GM19438 (cell line): ENCODE data around the gene SOX2.

ENCODE experiments used
- ATAC-seq: cut with Tn5 transposase; IDR thresholded peaks from one replicate; pipeline ENCODE4 v1.9.1; 2021; ENCODE audit warnings: low read depth; ENCODE audit not compliant: unreplicated experiment

The SOX2 gene

GRCh38 chr3:181722156-181722555 is 10.4 kb downstream of the SOX2 start:
- no peak for ATAC-seq

- no peak for ATAC-seq
Measured at GRCh38 chr3:181722766-181723425, 11.2 kb downstream of the SOX2 start.

- ATAC-seq: no peak
Measured at GRCh38 chr3:181723625-181724191, 12.0 kb downstream of the SOX2 start.

- ATAC-seq: no peak
Measured at GRCh38 chr3:181724192-181724965, 12.7 kb downstream of the SOX2 start.

GRCh38 chr3:181725131-181725731 is 13.5 kb downstream of the SOX2 start:
- no peak for ATAC-seq

DNA sequence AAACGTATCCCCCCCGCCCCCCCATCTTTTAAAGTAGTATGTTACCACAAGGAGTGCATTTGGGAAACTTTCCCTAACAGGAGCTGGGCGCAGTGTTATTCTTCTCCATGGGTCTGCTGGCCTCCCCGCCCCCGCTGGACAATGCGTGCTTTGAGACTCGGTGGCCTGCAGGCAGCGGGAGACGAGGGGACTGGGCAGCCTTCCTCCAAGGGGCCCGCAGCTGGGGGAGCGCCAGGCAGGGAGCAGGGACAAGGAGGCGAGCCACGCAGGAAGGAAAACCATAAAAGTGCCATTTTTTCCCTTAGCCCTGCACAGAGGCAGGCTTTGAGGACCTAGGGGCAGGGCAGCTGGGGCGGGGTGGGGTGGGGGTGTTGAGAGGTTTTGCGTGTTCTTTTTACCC is 14.1 kb downstream of the SOX2 start:
- ATAC-seq: no peak

- no peak for ATAC-seq
Measured at GRCh38 chr3:181726351-181727330, 14.9 kb downstream of the SOX2 start.

DNA sequence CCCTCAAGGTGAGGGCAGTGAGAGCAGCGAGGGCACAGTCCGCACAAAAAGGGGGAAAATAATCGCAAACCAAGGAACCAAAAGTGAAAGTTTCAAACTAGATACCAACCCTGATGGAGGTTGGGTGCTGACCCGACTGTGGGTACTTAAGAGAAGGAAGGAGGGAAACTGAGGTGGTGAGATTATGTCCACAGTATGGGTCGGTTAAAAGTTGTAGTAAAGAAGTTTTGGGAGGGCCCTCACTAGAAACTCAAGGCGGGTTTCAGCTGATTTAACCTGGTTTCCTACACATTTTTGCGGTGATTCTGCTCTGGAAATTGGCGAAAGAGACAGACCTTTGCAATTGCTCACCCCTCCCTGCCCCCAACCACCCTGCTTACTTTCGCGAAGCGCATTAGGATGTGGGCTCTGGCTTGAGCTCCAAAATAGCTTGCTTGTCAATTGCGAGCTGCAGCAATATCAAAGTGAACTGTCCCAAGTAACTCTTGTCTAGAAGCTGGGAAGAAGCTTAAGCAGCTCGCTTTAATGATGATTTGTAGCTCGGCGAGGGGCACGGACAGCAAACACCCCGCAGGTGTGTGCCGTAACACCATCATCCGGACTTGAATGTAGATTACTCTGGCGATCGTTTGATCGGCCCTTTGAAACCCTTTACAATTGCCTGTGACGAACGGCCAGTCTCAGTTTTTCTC is 15.8 kb downstream of the SOX2 start:
- no peak for ATAC-seq

- ATAC-seq: no peak
Measured at GRCh38 chr3:181728470-181729340, 17.0 kb downstream of the SOX2 start.

- ATAC-seq: no peak
Measured at GRCh38 chr3:181729341-181729869, 17.7 kb downstream of the SOX2 start.

DNA sequence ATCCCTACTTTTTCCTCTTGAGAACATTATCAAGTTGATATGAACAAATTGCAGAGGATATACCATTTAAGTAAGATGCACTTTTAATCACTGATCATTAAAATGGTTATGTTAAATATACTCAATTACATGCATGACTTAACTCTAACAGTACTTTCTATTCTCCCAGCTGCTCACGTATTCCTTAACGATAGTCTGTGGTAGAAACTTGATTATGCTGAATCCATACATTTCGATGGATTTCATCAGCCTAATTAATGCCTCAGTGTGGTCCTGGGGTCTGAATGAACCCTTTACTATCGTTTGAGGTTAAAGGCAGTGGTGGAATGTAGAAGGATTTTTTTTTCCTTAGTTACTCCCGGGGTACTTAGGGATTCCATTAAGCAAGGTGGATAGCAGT is 18.6 kb downstream of the SOX2 start:
- ATAC-seq: no peak

- no peak for ATAC-seq
Measured at GRCh38 chr3:181730934-181731333, 19.2 kb downstream of the SOX2 start.

DNA sequence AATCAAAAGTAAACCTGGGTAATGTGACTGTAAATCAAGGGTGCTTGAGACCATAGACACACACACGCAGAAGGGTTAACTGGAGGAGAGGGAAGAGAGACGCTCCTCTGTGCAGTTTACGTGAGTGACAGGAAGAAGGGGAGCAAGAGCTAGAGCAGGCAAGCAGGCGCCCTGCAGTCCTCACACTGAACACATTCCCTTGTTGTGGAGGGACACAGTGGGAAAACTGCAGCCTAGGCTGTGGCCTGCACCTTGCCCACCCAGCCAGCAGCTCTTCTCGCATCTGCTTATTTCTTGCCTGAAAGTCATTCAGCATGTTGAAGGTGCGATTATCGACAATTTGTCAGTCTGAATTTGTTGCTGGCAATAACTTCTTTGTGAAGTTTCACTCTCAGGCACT is 24.2 kb downstream of the SOX2 start:
- no peak for ATAC-seq

DNA sequence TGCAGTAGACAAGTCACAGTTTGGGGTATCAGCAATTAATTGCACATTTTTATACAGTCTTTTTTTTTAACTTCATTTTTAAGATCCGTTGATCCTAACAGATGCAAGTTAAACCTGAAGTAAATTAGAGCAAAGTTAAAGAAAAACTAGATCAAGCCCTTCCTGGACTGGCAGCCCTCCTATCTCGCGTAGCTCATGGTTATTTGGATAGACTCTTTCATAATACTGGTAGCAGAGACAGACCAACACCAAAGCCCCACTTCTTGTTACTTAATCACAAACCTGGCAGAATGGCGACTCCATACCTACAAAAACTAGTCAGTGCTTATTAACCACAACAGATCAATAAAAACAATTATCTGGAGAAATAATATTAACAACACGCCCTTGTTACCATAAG is 26.8 kb downstream of the SOX2 start:
- ATAC-seq: no peak

- ATAC-seq: no peak
Measured at GRCh38 chr3:181739628-181740027, 27.9 kb downstream of the SOX2 start.

DNA sequence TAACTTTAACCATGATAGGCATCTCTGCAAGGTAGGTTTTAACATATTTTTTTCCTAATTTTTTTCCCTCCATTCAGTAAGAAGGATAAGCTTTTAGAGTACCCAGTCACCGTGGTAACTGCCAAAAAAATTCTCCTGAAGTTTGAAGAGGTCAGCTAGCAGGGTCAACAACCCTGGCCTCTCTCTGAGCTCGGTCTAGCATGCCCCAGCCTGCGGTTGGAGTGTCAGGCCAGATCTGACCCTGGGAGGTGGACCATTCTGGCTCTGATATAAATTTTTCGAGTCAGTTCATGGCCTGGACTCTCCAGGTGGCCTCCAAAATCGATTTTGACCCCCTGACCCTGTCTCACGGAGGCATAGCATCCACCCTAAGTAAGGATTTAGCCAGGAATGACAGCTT is 29.7 kb downstream of the SOX2 start:
- no peak for ATAC-seq

DNA sequence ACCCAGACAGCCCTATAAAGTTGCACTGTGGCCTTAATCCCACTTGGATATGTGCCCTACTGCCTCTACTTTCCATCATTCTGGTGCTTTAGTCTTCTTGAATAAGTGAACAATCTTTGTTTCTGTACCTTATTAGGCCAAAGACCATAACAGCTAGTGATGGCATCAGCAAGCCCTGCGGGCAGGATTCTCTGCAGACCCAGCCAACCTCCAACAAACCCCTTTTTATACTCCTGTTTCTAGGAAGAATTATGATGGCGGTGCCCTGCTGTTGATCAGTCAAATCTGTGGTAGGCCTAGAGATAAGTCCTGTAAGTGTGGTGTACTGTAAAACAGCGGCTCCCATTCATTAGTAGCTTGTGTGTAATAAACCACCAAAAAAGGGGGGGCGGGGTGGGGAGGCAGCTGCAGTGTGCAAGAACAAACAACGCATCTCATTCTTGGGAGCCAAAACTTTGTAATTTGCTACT is 40.5 kb downstream of the SOX2 start:
- ATAC-seq: no peak

- ATAC-seq: no peak
Measured at GRCh38 chr3:181753391-181753790, 41.7 kb downstream of the SOX2 start.
